VCaP (cell line): Measurements from ENCODE around the gene KAT6B.

Source experiments
- H3K27ac ChIP-seq: fragments of 450-650 bp; 2 replicates; pipeline ENCODE4 v1.5.1; 2017
- CTCF ChIP-seq: fragments of 450-650 bp; conservative IDR thresholded peaks from 2 replicates; pipeline ENCODE4 v1.5.1; 2017; ENCODE audit warnings: mild to moderate bottlenecking, moderate library complexity

The KAT6B gene

DNA sequence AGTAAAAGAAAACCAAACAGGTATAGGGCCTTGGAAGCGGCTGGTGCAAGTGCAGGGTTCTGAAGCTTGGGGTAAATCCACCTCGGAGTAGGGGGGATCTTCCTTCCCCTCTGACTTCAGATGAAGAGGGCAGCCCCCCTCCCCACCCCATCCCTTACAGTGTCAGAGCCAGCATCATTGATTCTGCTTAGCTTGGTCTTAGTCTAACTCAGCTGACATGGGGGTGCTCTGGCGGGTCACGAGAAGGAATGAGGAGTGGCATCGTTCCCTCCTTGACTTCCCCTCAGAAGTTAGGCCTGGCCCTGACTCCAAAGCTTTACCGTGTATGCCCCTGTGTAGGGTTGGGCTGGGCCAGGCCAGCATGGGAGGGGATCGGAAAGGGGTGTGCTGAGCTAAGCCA, 240.9 kb downstream of the KAT6B start:
- H3K27ac ChIP-seq: no peak overlapping the region
- no peak for TF ChIP-seq CTCF

- no peak overlapping the region for H3K27ac ChIP-seq
- no peak for TF ChIP-seq CTCF
These were observed 242.1 kb downstream of the KAT6B start for GRCh38 chr10:75068523-75068922.

GRCh38 chr10:75070476-75070875, 244.1 kb downstream of the KAT6B start:
- peak overlapping the region; percentile 31; the same call in 1 of the 2 replicates for H3K27ac ChIP-seq
- no peak for TF ChIP-seq CTCF

DNA sequence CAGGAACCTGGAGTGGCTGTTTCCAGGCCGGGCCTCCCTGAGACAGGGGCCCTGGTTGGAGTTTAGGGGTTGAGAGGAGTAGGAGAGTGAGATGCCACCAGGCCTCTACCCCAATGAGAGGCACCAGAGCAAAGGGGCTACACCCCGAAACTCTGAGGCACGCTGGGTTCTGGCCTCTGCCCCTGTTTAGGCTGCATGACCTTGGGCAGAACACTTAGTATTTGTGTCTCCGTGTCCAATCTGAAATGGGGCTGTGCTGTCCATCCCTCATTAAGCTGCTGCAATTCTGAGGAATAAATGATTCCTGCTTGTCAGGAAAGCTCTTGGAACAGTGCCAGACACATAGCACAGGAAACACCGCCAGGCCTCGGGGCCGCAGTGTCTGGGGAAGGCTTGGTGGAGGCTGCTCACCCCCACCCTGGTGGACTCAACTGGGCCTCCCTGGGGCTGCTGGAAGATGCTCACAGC, 244.6 kb downstream of the KAT6B start:
- no peak for TF ChIP-seq CTCF
- peak overlapping the region; percentile 31; the same call in 1 of the 2 replicates for H3K27ac ChIP-seq

DNA sequence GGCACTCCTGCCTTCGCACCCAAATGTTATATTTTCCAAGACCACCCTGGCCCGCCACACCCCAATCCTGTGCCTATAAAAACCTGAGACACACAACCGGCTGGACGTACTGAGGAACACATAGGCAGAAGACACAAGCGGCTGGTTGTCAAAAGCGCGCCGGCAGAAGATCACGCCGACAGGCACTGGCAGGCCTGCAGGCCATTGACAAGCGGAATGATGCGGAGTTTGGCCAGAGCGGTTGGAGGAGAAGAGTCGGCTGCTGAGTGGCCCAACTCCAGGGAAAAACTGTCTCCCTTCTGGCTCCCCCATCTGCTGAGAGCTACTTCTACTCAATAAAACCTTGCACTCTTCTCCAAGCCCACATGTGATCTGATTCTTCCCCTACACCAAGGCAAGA, 245.4 kb downstream of the KAT6B start:
- no peak overlapping the region; the same call in 1 of the 2 replicates for H3K27ac ChIP-seq
- no peak for TF ChIP-seq CTCF

GRCh38 chr10:75072727-75073126, 246.3 kb downstream of the KAT6B start:
- no peak overlapping the region for H3K27ac ChIP-seq
- no peak for TF ChIP-seq CTCF

- no peak overlapping the region for H3K27ac ChIP-seq
- TF ChIP-seq CTCF: no peak
These were observed 247.0 kb downstream of the KAT6B start for GRCh38 chr10:75073442-75073841.
